HG02798 (cell line): ENCODE data around the gene TMPRSS9.

Experiments used
- ATAC-seq: cut with Tn5 transposase; IDR thresholded peaks from one replicate; pipeline ENCODE4 v1.9.1; 2021; ENCODE audit warnings: mild to moderate bottlenecking; ENCODE audit not compliant: unreplicated experiment, poor library complexity

The TMPRSS9 gene

DNA sequence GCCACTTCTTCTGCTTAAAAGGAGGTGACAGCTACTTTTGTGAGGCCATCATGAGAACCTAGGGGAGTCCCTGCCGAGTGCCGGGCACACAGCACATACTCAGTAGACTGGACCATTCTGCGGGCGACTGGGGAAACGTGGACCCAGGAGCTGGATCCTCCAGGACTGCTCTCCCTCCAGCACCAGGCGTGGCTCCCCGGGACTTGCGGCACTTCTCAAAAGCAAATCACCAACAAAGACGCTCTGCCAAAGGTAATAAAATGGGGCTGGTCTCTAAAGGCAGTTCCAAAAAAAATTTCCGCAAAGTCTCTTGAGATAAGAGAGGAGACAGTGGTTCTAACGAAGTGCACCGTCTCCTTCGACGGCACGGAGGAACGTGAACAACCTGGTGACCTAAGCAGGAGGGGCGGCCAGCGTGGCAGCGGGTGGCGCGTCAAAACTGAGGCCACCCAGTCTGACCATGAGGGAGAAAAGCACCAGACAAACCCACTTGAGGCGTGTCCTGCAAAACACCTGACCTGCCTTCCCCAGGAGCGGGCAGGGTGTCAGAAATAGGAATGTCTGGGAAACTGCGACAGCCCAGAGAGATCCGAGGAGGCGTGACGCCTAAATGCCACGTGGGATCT is 1.4 kb upstream of the TMPRSS9 start:
- no peak for ATAC-seq

- no peak for ATAC-seq
These were observed 768 bp downstream of the TMPRSS9 start for GRCh38 chr19:2360833-2361232.

DNA sequence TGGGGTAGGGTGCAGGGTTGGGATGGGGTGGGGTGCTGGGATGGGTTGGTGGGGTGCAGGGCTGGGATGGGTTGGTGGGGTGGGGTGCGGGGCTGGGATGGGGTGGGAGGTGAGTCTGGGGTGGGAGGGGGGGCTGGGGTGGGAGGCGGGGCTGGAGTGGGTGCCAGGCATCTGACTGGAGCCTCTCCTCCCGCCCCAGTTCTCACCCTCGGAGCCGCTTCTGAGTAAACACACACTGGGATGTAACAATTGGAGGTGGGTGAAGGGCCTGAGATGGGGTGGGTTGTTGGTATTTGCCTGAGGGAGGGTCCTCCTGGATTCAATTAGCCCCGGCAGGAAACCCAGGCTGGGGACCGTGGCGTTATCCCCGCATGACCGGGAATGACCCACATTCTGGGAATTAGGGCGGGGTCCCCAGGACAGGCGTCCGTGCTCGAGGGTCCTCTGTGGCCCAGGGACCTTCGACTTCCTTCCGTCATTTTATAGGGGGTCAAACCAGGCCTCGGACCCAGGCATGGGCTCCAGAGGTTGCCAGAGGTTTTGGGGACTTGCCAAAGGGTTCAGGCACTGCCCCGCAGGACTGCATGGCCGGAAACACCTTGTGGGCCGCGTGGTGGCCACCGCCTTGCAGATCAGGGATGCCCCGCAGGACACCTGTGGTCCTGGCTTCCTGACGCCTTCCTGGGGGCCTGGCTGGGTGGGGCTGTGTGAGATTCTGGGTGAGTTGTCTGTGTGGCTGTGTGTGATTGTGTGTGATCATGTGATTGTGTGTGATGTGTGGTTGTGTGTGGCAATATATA is 1.4 kb downstream of the TMPRSS9 start:
- no peak for ATAC-seq

GRCh38 chr19:2362046-2362969 is 2.2 kb downstream of the TMPRSS9 start:
- ATAC-seq = no peak

GRCh38 chr19:2362970-2363300 is 2.9 kb downstream of the TMPRSS9 start:
- no peak for ATAC-seq

- ATAC-seq = no peak
These were observed 3.4 kb downstream of the TMPRSS9 start for GRCh38 chr19:2363419-2363818.

- ATAC-seq = no peak
These were observed 5.3 kb downstream of the TMPRSS9 start for GRCh38 chr19:2365201-2365970.

GRCh38 chr19:2371656-2372055 is 11.6 kb downstream of the TMPRSS9 start:
- no peak for ATAC-seq

DNA sequence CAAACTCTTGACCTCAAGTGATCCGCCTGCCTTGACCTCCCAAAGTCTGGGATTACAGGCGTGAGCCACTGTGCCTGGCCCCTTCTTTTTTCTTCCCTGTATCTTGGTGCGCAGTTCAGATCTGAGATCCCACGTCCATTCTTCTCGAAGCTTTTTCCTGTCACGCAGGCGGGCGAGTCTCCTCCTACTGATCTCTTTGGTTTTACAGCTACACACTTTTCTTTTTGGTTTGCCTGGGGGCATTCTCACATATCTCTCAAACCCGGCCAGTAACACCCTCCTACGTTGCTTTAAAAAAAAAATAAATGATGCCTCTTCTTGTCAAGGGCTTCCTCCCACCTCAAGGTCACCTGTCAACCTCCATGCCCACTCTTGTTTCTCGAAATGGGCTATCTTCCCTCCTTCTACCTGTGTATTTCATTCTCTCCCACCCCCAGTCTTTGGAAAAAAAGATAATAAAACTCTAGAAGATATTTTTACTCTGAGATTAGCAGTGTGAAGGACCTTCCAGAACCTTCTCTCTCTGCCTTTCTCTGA is 12.1 kb downstream of the TMPRSS9 start:
- no peak for ATAC-seq

DNA sequence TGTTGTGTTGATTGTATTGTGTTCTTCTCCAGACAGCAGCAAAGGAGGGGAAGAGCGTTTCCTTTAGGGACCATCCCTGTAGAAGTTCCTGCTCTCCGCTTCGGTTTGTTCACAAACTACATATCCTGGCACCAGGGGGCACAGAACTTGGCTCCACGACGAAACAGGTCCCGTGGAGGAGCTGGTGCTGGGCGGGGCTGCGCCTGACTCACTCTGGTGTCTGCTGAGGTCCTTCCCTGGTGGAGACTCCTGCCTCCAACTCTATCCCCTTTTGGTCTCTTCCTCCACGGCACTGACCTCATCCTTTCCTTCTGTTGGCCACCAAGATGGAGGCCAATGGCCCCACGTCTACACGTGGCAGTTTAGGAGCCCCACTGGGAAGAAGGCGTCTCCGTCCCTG is 14.7 kb downstream of the TMPRSS9 start:
- ATAC-seq = no peak

DNA sequence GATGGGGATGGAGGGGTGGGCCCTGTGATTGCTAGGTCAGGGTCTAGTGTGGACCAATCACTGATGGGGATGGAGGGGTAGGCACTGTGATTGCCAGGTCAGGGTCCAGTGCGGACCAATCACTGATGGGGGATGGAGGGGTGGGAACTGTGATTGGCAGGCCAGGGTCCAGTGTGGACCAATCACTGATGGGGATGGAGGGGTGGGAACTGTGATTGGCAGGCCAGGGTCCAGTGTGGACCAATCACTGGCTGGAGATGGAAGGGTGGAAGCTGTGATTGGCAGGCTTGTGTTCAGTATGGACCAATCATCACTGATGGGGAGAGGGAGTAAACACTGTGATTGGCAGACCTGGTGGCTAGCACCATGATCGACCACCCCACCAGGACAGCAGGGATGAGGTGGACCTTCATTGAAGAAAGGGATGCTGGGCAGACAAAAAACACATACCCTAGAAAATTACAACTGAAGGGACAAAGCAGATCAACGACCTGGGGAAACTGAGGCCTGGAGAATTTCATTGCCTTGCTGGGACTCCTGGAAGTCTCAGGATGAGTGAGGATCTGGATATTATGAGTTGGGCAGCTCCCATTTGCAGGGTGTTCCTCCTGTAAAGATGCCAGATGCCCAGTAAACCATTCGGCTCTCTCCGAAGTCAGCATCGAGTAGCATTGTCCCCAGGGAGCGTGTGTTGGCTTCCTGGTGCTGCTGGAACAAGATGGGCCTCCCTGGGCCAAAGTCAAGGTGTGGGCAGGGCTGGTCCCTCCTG is 15.5 kb downstream of the TMPRSS9 start:
- ATAC-seq = no peak

DNA sequence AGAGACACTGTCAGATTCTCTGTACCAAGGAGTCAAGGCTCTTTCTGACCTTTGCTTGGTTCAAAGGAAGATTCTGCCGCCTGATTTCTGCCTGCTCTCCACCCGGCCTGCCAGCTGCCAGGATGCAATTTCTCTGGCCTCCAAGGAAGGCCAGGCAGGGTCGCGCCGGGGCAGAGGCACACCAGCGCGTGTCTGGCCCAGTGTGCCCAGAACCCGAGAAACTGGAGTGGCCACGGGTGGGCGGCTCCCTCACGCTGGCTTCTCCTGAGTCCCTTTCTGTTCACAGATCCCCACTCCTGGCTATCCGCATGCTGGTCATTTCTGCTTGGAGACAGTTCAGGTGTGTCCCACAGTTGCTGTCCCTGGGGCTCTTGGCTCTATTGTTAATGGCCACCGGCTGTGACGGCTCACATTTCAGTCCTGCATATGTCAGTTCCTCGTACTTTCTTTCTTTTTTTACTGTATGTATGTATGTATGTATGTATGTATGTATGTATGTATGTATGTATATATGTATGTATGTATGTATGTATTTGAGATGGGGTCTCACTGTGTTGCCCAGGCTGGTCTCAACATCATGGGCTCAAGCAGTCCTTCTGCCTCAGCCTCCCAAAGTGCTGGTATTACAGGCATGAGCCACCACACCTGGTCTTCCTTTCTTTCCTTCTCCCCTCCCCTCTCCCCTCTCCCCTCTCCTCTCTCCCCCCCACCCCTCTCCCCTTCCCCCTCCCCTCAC is 16.9 kb downstream of the TMPRSS9 start:
- ATAC-seq = no peak

GRCh38 chr19:2380567-2380966 is 20.5 kb downstream of the TMPRSS9 start:
- ATAC-seq = no peak

DNA sequence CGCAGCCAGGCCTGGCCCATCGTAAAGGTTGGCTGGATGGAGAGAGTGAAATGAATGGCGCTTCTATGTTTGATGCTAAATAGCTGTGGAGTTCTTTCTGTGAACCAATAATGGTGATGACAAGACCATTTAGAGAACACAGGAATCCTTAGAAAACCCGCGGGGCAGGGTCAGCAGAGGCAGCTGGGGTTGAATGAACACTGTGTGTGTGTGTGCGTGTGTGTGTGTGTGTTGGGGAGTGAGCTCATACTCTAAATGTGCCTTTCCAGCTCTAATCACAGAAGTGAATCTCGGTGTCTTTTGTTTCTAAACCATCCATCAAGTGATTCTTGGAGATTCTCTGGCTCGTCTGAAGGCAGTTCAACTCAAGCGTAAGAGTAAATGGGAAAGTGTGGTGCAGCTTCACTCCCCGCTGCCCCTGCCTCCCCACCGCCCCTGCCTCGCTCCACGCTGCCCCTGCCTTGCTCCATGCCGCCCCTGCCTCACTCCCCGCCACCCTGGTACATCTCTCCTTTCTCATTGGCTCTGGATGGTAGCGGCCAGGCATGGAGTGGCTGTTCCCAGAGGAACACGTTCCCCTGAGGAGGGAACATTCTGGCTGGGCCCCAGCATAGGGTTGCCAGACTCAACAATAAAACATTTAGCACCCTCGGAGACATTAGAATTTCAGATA is 21.2 kb downstream of the TMPRSS9 start:
- no peak for ATAC-seq

DNA sequence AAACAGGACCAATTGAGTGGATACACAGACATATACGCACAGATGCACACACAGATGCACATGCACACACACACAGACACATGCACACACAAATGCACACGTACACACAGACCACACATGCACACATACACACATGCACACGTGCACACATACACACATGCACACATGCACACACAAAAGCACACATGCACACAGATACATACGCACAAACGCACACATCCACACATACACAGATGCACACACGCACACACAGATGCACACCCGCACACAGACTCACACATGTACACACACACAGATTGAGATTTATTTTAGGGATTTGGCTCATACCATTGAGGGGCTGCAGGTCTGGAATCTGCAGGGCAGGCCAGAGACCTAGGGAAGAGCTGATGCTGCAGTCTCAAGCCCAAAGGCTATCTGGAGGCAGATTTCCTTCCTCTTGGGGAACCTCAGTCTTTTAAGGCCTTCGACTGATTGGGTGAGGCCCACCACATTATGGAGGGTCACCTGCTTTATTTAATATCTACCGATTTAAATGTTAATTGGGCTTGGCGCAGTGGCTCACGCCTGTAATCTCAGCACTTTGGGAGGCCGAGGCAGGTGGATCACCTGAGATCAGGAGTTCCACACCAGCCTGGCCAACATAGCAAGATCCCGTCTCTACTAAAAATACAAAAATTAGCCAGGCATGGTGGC is 22.6 kb downstream of the TMPRSS9 start:
- ATAC-seq = no peak

- no peak for ATAC-seq
These were observed 25.1 kb downstream of the TMPRSS9 start for GRCh38 chr19:2385053-2385721.
